SK-N-SH treated with all-trans-retinoic acid at 6 μM for 48 hours (cell line): ENCODE results near the gene LAMTOR2.

Experiments used
- ATAC-seq: fragments of 200-7000 bp; cut with Tn5 transposase; 3 replicates; pipeline ENCODE4 v1.9.1; 2020; ENCODE audit warnings: mild to moderate bottlenecking, moderate library complexity
- ARNTL ChIP-seq: fragments of 450-650 bp; formaldehyde crosslinking; IDR thresholded peaks from 2 replicates; pipeline ENCODE4 v1.5.0; 2020; ENCODE audit warnings: low read depth, mild to moderate bottlenecking, moderate library complexity, borderline replicate concordance
- BACH2 ChIP-seq: fragments of 250-450 bp; sonication (Bioruptor Pico); IDR thresholded peaks from 2 replicates; pipeline ENCODE4 v1.9.0; 2021; ENCODE audit warnings: mild to moderate bottlenecking, borderline replicate concordance
- CSDC2 ChIP-seq: fragments of 250-450 bp; sonication (Bioruptor Pico); IDR thresholded peaks from 2 replicates; pipeline ENCODE4 v1.5.0; 2020; ENCODE audit warnings: mild to moderate bottlenecking, moderate library complexity
- ESRRG ChIP-seq: fragments of 250-450 bp; sonication (Bioruptor Pico); IDR thresholded peaks from 2 replicates; pipeline ENCODE4 v1.6.1; 2021; ENCODE audit warnings: mild to moderate bottlenecking
- GLIS3 ChIP-seq: fragments of 250-450 bp; sonication (Bioruptor Pico); IDR thresholded peaks from 2 replicates; pipeline ENCODE4 v1.5.0; 2020; ENCODE audit warnings: mild to moderate bottlenecking, moderate library complexity
- ISL1 ChIP-seq: fragments of 250-450 bp; sonication (Bioruptor Pico); IDR thresholded peaks from 2 replicates; pipeline ENCODE4 v2.1.2; 2022; ENCODE audit warnings: mild to moderate bottlenecking, moderate library complexity
- OSR1 ChIP-seq: fragments of 250-450 bp; sonication (Bioruptor Pico); IDR thresholded peaks from 2 replicates; pipeline ENCODE4 v1.8.0; 2022; ENCODE audit warnings: moderate library complexity, mild to moderate bottlenecking, inconsistent platforms
- RARB ChIP-seq: fragments of 250-450 bp; sonication (Bioruptor Pico); IDR thresholded peaks from 2 replicates; pipeline ENCODE4 v1.8.0; 2021; ENCODE audit warnings: mild to moderate bottlenecking, moderate library complexity
- SNAI2 ChIP-seq: fragments of 250-450 bp; sonication (Bioruptor Pico); IDR thresholded peaks from 2 replicates; pipeline ENCODE4 v1.5.0; 2020; ENCODE audit warnings: mild to moderate bottlenecking, moderate library complexity
- TCF4 ChIP-seq: fragments of 250-450 bp; sonication (Bioruptor Pico); IDR thresholded peaks from 2 replicates; pipeline ENCODE4 v1.8.0; 2021; ENCODE audit warnings: mild to moderate bottlenecking, moderate library complexity, borderline replicate concordance
- TOX ChIP-seq: fragments of 250-450 bp; sonication (Bioruptor Pico); IDR thresholded peaks from 2 replicates; pipeline ENCODE4 v1.8.0; 2021; ENCODE audit warnings: mild to moderate bottlenecking, moderate library complexity, borderline replicate concordance
- ZC3H10 ChIP-seq: fragments of 250-450 bp; sonication (Bioruptor Pico); IDR thresholded peaks from 2 replicates; pipeline ENCODE4 v1.5.1; 2021; ENCODE audit warnings: mild to moderate bottlenecking, moderate library complexity
- ZFP3 ChIP-seq: fragments of 250-450 bp; sonication (Bioruptor Pico); IDR thresholded peaks from 2 replicates; pipeline ENCODE4 v1.5.0; 2020; ENCODE audit warnings: mild to moderate bottlenecking, moderate library complexity
- ZFP30 ChIP-seq: fragments of 450-650 bp; formaldehyde crosslinking; IDR thresholded peaks from 2 replicates; pipeline ENCODE4 v1.5.0; 2022; ENCODE audit warnings: mild to moderate bottlenecking, moderate library complexity
- ZNF565 ChIP-seq: fragments of 450-650 bp; formaldehyde crosslinking; conservative IDR thresholded peaks from 2 replicates; pipeline ENCODE4 v1.5.0; 2020; ENCODE audit warnings: low read depth, mild to moderate bottlenecking, moderate library complexity
- TF ChIP-seq, protein P1 (sequence below): fragments of 250-450 bp; sonication (Bioruptor Pico); IDR thresholded peaks from 2 replicates; pipeline ENCODE4 v1.5.1; 2021; ENCODE audit warnings: mild to moderate bottlenecking, moderate library complexity
- TF ChIP-seq, protein P2 (sequence below): fragments of 250-450 bp; sonication (Bioruptor Pico); IDR thresholded peaks from 2 replicates; pipeline ENCODE4 v1.5.0; 2020; ENCODE audit warnings: mild to moderate bottlenecking, moderate library complexity
- TF ChIP-seq, protein P3 (sequence below): fragments of 250-450 bp; sonication (Bioruptor Pico); IDR thresholded peaks from 2 replicates; pipeline ENCODE4 v1.8.0; 2020; ENCODE audit warnings: mild to moderate bottlenecking, moderate library complexity, borderline replicate concordance
- TF ChIP-seq, protein P4 (sequence below): fragments of 250-450 bp; sonication (Bioruptor Pico); IDR thresholded peaks from 2 replicates; pipeline ENCODE4 v1.8.0; 2021; ENCODE audit warnings: low read depth, mild to moderate bottlenecking, moderate library complexity, borderline replicate concordance
- TF ChIP-seq, protein P5 (sequence below): fragments of 250-450 bp; sonication (Bioruptor Pico); IDR thresholded peaks from 2 replicates; pipeline ENCODE4 v1.5.1; 2020; ENCODE audit warnings: low read depth, mild to moderate bottlenecking, moderate library complexity

The LAMTOR2 gene

DNA sequence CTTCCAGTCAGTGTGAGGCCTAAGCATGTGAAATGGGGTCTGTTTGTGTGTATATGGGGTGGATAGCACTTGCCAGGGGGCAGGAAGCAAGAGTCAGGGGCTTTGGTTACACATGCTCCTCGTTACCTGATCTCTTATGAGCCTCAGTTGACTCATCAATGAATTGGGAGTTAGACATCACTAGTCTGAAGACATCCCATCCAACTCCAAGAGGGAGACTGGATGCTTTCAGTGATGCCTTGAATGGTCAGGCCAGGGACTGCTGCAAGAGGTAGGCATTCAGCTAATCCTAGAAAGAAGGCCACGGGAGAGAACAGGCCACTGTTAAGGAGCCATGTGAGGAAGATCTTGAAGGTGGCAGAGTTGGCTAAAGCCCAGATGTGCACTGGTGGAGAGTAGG lies 12.7 kb downstream of the LAMTOR2 start:
- TF ChIP-seq GLIS3 (CRISPR knock-in tag) (no peak), ZFP30 (CRISPR knock-in tag) (no peak), ZFP3 (CRISPR knock-in tag) (no peak), CSDC2 (no peak), RARB (CRISPR knock-in tag) (no peak), ESRRG (CRISPR knock-in tag) (no peak), ARNTL (CRISPR knock-in tag) (no peak), ZC3H10 (CRISPR knock-in tag) (no peak), ZNF565 (CRISPR knock-in tag) (no peak), ISL1 (CRISPR knock-in tag) (no peak), TCF4 (no peak), SNAI2 (CRISPR knock-in tag) (no peak), BACH2 (CRISPR knock-in tag) (no peak), TOX (CRISPR knock-in tag) (no peak)
- TF ChIP-seq, protein P1, sequence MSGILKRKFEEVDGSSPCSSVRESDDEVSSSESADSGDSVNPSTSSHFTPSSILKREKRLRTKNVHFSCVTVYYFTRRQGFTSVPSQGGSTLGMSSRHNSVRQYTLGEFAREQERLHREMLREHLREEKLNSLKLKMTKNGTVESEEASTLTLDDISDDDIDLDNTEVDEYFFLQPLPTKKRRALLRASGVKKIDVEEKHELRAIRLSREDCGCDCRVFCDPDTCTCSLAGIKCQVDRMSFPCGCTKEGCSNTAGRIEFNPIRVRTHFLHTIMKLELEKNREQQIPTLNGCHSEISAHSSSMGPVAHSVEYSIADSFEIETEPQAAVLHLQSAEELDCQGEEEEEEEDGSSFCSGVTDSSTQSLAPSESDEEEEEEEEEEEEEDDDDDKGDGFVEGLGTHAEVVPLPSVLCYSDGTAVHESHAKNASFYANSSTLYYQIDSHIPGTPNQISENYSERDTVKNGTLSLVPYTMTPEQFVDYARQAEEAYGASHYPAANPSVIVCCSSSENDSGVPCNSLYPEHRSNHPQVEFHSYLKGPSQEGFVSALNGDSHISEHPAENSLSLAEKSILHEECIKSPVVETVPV, result no peak
- TF ChIP-seq, protein P2, sequence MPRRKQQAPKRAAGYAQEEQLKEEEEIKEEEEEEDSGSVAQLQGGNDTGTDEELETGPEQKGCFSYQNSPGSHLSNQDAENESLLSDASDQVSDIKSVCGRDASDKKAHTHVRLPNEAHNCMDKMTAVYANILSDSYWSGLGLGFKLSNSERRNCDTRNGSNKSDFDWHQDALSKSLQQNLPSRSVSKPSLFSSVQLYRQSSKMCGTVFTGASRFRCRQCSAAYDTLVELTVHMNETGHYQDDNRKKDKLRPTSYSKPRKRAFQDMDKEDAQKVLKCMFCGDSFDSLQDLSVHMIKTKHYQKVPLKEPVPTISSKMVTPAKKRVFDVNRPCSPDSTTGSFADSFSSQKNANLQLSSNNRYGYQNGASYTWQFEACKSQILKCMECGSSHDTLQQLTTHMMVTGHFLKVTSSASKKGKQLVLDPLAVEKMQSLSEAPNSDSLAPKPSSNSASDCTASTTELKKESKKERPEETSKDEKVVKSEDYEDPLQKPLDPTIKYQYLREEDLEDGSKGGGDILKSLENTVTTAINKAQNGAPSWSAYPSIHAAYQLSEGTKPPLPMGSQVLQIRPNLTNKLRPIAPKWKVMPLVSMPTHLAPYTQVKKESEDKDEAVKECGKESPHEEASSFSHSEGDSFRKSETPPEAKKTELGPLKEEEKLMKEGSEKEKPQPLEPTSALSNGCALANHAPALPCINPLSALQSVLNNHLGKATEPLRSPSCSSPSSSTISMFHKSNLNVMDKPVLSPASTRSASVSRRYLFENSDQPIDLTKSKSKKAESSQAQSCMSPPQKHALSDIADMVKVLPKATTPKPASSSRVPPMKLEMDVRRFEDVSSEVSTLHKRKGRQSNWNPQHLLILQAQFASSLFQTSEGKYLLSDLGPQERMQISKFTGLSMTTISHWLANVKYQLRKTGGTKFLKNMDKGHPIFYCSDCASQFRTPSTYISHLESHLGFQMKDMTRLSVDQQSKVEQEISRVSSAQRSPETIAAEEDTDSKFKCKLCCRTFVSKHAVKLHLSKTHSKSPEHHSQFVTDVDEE (CRISPR knock-in tag), result no peak
- TF ChIP-seq, protein P3, sequence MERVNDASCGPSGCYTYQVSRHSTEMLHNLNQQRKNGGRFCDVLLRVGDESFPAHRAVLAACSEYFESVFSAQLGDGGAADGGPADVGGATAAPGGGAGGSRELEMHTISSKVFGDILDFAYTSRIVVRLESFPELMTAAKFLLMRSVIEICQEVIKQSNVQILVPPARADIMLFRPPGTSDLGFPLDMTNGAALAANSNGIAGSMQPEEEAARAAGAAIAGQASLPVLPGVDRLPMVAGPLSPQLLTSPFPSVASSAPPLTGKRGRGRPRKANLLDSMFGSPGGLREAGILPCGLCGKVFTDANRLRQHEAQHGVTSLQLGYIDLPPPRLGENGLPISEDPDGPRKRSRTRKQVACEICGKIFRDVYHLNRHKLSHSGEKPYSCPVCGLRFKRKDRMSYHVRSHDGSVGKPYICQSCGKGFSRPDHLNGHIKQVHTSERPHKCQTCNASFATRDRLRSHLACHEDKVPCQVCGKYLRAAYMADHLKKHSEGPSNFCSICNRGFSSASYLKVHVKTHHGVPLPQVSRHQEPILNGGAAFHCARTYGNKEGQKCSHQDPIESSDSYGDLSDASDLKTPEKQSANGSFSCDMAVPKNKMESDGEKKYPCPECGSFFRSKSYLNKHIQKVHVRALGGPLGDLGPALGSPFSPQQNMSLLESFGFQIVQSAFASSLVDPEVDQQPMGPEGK, result no peak
- TF ChIP-seq, protein P4, sequence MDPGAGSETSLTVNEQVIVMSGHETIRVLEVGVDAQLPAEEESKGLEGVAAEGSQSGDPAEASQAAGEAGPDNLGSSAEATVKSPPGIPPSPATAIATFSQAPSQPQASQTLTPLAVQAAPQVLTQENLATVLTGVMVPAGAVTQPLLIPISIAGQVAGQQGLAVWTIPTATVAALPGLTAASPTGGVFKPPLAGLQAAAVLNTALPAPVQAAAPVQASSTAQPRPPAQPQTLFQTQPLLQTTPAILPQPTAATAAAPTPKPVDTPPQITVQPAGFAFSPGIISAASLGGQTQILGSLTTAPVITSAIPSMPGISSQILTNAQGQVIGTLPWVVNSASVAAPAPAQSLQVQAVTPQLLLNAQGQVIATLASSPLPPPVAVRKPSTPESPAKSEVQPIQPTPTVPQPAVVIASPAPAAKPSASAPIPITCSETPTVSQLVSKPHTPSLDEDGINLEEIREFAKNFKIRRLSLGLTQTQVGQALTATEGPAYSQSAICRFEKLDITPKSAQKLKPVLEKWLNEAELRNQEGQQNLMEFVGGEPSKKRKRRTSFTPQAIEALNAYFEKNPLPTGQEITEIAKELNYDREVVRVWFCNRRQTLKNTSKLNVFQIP (CRISPR knock-in tag), result no peak
- TF ChIP-seq, protein P5, sequence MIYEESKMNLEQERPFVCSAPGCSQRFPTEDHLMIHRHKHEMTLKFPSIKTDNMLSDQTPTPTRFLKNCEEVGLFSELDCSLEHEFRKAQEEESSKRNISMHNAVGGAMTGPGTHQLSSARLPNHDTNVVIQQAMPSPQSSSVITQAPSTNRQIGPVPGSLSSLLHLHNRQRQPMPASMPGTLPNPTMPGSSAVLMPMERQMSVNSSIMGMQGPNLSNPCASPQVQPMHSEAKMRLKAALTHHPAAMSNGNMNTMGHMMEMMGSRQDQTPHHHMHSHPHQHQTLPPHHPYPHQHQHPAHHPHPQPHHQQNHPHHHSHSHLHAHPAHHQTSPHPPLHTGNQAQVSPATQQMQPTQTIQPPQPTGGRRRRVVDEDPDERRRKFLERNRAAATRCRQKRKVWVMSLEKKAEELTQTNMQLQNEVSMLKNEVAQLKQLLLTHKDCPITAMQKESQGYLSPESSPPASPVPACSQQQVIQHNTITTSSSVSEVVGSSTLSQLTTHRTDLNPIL, result no peak
- TF ChIP-seq, all 23 proteins: peak for 0
- no peak for ATAC-seq

DNA sequence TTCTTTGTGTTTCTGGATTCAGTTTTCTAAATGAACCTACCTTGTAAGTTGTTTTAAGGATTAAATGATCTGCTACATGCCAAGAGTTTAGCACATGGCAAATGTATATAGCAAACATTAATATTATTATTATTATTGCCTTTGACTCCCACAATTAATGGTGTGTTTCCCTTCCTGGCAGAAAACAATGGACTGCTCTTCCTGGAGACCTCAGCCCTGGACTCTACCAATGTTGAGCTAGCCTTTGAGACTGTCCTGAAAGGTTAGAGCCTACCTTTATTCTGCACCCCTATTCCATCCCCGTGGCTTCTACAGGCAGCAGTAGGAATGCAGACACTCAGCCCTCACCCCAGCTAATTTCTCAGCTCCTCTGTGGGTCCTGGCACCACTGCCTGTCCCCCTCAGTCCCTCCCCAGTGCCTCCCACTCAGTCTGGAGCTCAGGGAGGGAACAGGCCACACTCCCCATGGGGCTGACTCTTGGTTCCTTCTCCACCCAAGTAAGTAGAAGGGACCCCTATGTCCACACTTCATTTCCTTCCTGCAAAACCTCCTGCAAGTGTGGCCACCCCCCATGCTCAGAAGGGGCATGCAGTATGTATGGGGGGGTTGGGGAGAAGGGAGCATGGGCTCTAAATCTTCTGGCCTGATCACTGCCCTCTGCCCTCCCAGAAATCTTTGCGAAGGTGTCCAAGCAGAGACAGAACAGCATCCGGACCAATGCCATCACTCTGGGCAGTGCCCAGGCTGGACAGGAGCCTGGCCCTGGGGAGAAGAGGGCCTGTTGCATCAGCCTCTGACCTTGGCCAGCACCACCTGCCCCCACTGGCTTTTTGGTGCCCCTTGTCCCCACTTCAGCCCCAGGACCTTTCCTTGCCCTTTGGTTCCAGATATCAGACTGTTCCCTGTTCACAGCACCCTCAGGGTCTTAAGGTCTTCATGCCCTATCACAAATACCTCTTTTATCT lies 15.2 kb downstream of the LAMTOR2 start:
- ATAC-seq, result peak; percentile 3; the same call in 1 of the 3 replicates
- no peak for TF ChIP-seq OSR1 (CRISPR knock-in tag)
- TF ChIP-seq, protein P1, result no peak
